Measurements from ENCODE around the gene NPAS3. TPM values are rescaled to one million over a fixed set of nuclear protein-coding genes. Genes with fewer than 3 reads are reported as not detected.

NPAS3 gene
- total RNA-seq, 1 experiment from 2014 or later, result not detected

DNA sequence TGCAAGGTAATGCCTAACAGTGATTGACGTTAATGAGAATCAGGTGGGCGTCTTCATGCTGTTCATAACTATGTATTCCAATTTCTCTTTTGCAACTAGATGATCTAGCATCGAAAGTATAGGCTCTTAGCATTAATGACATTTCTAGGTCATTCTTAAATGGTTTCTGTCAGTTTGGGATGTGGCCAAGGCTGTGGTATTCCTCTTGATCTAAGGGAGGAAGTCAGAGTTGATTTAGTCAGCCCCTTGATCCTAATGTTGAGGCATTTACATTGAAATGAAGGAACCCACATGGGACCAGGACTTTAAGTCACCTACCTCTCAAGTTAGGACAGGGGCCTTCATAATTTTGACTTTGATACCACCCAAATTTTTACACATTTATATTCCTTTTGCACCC lies 448.1 kb downstream of the NPAS3 start (continued):
- no peak for TF ChIP-seq TCF7L2 (IDR thresholded peaks at IDR 0.05; ENCODE audit: borderline replicate concordance, extremely low read depth, insufficient read depth, insufficient read length)
- no peak for TF ChIP-seq RAD21 (IDR thresholded peaks at IDR 0.05; ENCODE audit: low read depth)
- TF ChIP-seq ZFX (IDR thresholded peaks at IDR 0.05), result no peak

- CTCF ChIA-PET, result no interaction called here
- no peak overlapping the region for H3K4me2 ChIP-seq (ENCODE audit: low read length)
- H3K4me1 ChIP-seq (ENCODE audit: control insufficient read depth in 1 of 2, insufficient read depth in 2 of 2, low read length in 2 of 2), result no peaks in the 10 kb centered on the region
- no peak overlapping the region for H3K27ac ChIP-seq (ENCODE audit: low read depth, low read length)
- no peaks in the 10 kb centered on the region for H3K9me3 ChIP-seq (ENCODE audit: control insufficient read depth in 1 of 2, insufficient read depth in 1 of 2, low read depth in 1 of 2, low read length in 2 of 2)
- BruUV-seq (replicated peaks), result no TSS peak
- H3K27me3 ChIP-seq (ENCODE audit: insufficient read depth, low read length), result no peaks in the 10 kb centered on the region
- no peaks in the 10 kb centered on the region for H3K36me3 ChIP-seq (ENCODE audit: control insufficient read depth in 1 of 2, insufficient read depth in 2 of 2, low read length in 2 of 2)
- RAD21 ChIA-PET (ENCODE audit: low non-redundant PET in 1 of 2, low total read pairs in 2 of 2, uncharacterized antibody in 2 of 2, unreplicated experiment in 2 of 2), result no interaction called here
- no peaks in the 10 kb centered on the region for H3K79me2 ChIP-seq (ENCODE audit: insufficient read depth, low read length)
- H3K4me3 ChIP-seq (replicated peaks in 1 of 2; ENCODE audit: low read depth in 1 of 2, low read length in 2 of 2), result no peak overlapping the region
- no peak for TF ChIP-seq RAD21 (IDR thresholded peaks at IDR 0.05; ENCODE audit: low read depth)
- TF ChIP-seq ZFX (IDR thresholded peaks at IDR 0.05), result no peak
- no peak for TF ChIP-seq EGR1 (IDR thresholded peaks at IDR 0.05; ENCODE audit: low read depth)
- no peak for TF ChIP-seq CEBPB (IDR thresholded peaks at IDR 0.05; ENCODE audit: low read depth)
- no peak for TF ChIP-seq SRF (IDR thresholded peaks at IDR 0.05; ENCODE audit: low read depth)
- no peak for TF ChIP-seq TCF7L2 (IDR thresholded peaks at IDR 0.05; ENCODE audit: borderline replicate concordance, extremely low read depth, insufficient read depth, insufficient read length)
- TF ChIP-seq, protein P1, sequence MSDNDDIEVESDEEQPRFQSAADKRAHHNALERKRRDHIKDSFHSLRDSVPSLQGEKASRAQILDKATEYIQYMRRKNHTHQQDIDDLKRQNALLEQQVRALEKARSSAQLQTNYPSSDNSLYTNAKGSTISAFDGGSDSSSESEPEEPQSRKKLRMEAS (IDR thresholded peaks at IDR 0.05), result no peak
- no peak for TF ChIP-seq YY1 (IDR thresholded peaks at IDR 0.05; ENCODE audit: extremely low read depth, insufficient replicate concordance, low read depth, low read length)
- no peak for TF ChIP-seq ATF3 (IDR thresholded peaks at IDR 0.05)
- TF ChIP-seq SIN3A (IDR thresholded peaks at IDR 0.05; ENCODE audit: low read depth), result no peak
- no peak for TF ChIP-seq ELF1 (IDR thresholded peaks at IDR 0.05; ENCODE audit: borderline replicate concordance, low read depth)
- no peak for TF ChIP-seq FOSL1 (IDR thresholded peaks at IDR 0.05; ENCODE audit: low read depth)
- TF ChIP-seq SP1 (IDR thresholded peaks at IDR 0.05; ENCODE audit: low read depth), result no peak
- ATAC-seq (no peak), DNase-seq (ENCODE audit: low read depth, low spot score) (no peak)
- H3K9me2 ChIP-seq (ENCODE audit: insufficient read depth), result no peaks in the 10 kb centered on the region
- H2AFZ ChIP-seq (ENCODE audit: low read depth, low read length, poor library complexity, severe bottlenecking), result no peak overlapping the region
- intact Hi-C loops (cut with micrococcal nuclease), result no loop called here
- H4K20me1 ChIP-seq (ENCODE audit: insufficient read depth), result no peaks in the 10 kb centered on the region
- H3K9ac ChIP-seq (ENCODE audit: low read length), result no peak overlapping the region
- POLR2A ChIA-PET, result no interaction called here
Measured at GRCh38 chr14:33390335-33390734, 451.7 kb downstream of the NPAS3 start.
